Brain microvascular endothelial cell (primary cell): ENCODE data around the gene ACTG2.

Experiments
- DNase-seq: peaks from one replicate; pipeline ENCODE4 v3.0.0-alpha.2; 2020
- H3K27ac ChIP-seq: fragments of 250-450 bp; sonication (Bioruptor Pico); 2 replicates; pipeline ENCODE4 v1.5.1; 2020; ENCODE audit warnings: mild to moderate bottlenecking, moderate library complexity
- H3K27me3 ChIP-seq: fragments of 250-450 bp; sonication (Bioruptor Pico); replicated peaks from 2 replicates; pipeline ENCODE4 v1.5.1; 2020; ENCODE audit warnings: mild to moderate bottlenecking
- H3K36me3 ChIP-seq: fragments of 250-450 bp; sonication (Bioruptor Pico); replicated peaks from 2 replicates; pipeline ENCODE4 v1.5.1; 2020; ENCODE audit warnings: mild to moderate bottlenecking
- H3K4me3 ChIP-seq: 2 replicates; pipeline ENCODE4 v1.5.1; 2011; ENCODE audit warnings: low read depth, mild to moderate bottlenecking, control low read depth, low read length, moderate library complexity
- in situ Hi-C: cut with HindIII; loops from 2 replicates; pipeline ENCODE4 v1.10.0; 2017; ENCODE audit warnings: low sequenced_read_pairs, low pct_ligation_motif_present
- TF ChIP-seq, protein P1 (sequence below): IDR thresholded peaks from 2 replicates; pipeline ENCODE4 v1.5.1; 2011; ENCODE audit warnings: low read depth, mild to moderate bottlenecking, moderate library complexity, low read length, control low read depth, inconsistent platforms; ENCODE audit errors: missing control alignments

The ACTG2 gene

DNA sequence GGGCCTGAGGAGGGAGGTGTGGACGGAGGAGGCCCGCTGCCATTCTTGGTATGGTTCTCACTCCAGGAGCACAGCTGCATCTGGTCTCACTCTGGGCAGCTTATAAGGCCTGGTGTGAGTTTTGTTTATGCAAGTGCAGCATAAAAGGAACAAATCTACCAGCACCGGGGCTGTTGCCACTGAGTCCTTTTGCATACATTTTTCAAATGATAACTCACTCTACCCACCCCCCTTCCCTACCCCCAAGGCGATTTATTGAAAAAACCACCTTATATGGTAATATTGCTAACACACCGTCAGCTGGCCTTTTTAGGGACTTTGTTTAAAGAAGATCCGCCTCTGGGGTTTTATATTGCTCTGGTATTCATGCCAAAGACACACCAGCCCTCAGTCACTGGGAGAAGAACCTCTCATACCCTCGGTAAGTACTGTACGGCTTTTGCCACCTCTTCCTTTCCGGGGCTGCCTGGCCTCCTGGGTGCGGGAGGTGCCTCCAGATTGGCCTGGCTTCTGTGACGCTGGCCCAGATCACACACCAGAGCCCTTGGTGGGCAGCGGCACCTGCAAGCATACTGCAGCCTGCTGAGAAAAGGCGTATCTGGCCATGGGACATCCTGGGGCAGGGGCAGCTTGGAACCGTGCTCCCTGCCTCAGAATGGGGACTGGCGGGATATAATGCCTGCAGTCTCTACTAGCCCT lies at the start of gene ACTG2:
TSS of gene ACTG2 (plus strand) at position 378 of the 699 bp plus-strand sequence. CDS start 8,304 bp downstream, outside the sequence.
- in situ Hi-C loops, result no loop called here
- Histone ChIP-seq H3K27me3 (no peaks in the 10 kb centered on the region), H3K36me3 (no peaks in the 10 kb centered on the region), H3K27ac (no peak within 1 kb of the TSS), H3K4me3 (peak within 1 kb of the TSS; percentile 26)
- TF ChIP-seq, protein P1, sequence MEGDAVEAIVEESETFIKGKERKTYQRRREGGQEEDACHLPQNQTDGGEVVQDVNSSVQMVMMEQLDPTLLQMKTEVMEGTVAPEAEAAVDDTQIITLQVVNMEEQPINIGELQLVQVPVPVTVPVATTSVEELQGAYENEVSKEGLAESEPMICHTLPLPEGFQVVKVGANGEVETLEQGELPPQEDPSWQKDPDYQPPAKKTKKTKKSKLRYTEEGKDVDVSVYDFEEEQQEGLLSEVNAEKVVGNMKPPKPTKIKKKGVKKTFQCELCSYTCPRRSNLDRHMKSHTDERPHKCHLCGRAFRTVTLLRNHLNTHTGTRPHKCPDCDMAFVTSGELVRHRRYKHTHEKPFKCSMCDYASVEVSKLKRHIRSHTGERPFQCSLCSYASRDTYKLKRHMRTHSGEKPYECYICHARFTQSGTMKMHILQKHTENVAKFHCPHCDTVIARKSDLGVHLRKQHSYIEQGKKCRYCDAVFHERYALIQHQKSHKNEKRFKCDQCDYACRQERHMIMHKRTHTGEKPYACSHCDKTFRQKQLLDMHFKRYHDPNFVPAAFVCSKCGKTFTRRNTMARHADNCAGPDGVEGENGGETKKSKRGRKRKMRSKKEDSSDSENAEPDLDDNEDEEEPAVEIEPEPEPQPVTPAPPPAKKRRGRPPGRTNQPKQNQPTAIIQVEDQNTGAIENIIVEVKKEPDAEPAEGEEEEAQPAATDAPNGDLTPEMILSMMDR, result no peak
- DNase-seq, result peak; percentile 22

DNA sequence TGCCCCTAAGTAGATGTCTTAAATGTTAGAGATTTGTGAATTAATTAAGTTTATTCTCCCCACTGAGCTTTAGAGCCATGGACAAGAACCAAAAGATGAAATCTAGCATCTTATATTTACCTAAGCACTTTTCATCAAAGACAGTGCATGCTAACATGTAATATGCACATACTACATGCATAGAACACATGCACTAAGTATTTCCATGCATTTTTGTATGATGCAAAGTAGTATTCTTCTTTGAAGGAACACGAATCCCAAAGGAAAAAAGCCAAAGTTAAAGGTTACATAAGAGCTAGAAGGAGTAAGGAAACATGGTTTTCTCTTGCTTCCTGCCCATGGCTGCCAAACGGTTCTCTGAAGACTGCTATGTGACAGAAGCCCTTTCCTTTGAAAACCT lies 48.7 kb upstream of the ACTG2 start:
- no peak overlapping the region for H3K27ac ChIP-seq
- H3K36me3 ChIP-seq, result peaks cover 29% of the 10 kb centered on the region
- TF ChIP-seq, protein P1, result no peak
- H3K27me3 ChIP-seq, result no peaks in the 10 kb centered on the region
- DNase-seq, result no peak
- in situ Hi-C loops, result no loop called here
- no peak overlapping the region for H3K4me3 ChIP-seq

- in situ Hi-C loops, result no loop called here
- Histone ChIP-seq H3K36me3 (peaks cover 45% of the 10 kb centered on the region), H3K27ac (no peak overlapping the region), H3K27me3 (no peaks in the 10 kb centered on the region), H3K4me3 (no peak overlapping the region)
- no peak for DNase-seq
- TF ChIP-seq, protein P1, result no peak
Observed at GRCh38 chr2:73850009-73850408, 42.8 kb upstream of the ACTG2 start.

GRCh38 chr2:73851274-73851673 lies 41.5 kb upstream of the ACTG2 start:
- DNase-seq, result no peak
- Histone ChIP-seq H3K36me3 (peaks cover 35% of the 10 kb centered on the region), H3K27me3 (no peaks in the 10 kb centered on the region), H3K4me3 (no peak overlapping the region), H3K27ac (no peak overlapping the region)
- in situ Hi-C loops, result no loop called here
- TF ChIP-seq, protein P1, result peak; percentile 56

- in situ Hi-C loops, result no loop called here
Observed at GRCh38 chr2:73852020-73852419, 40.8 kb upstream of the ACTG2 start.

More at GRCh38 chr2:73852020-73852419, 40.8 kb upstream of the ACTG2 start:
- TF ChIP-seq, protein P1, result no peak
- Histone ChIP-seq H3K36me3 (peaks cover 29% of the 10 kb centered on the region), H3K27me3 (no peaks in the 10 kb centered on the region), H3K27ac (peak overlapping the region; percentile 16), H3K4me3 (no peak overlapping the region)
- peak; percentile 72 for DNase-seq
